GM18861 (cell line): ENCODE results near the gene SH3GLB2.
"Not testable (repeated sequence)": the region's sequence is repeated elsewhere in the genome, so short reads cannot be mapped to it uniquely, and the experiment has no call there.

Source experiments
- ATAC-seq: cut with Tn5 transposase; IDR thresholded peaks from one replicate; pipeline ENCODE4 v1.9.1; 2021; ENCODE audit not compliant: unreplicated experiment

The SH3GLB2 gene

DNA sequence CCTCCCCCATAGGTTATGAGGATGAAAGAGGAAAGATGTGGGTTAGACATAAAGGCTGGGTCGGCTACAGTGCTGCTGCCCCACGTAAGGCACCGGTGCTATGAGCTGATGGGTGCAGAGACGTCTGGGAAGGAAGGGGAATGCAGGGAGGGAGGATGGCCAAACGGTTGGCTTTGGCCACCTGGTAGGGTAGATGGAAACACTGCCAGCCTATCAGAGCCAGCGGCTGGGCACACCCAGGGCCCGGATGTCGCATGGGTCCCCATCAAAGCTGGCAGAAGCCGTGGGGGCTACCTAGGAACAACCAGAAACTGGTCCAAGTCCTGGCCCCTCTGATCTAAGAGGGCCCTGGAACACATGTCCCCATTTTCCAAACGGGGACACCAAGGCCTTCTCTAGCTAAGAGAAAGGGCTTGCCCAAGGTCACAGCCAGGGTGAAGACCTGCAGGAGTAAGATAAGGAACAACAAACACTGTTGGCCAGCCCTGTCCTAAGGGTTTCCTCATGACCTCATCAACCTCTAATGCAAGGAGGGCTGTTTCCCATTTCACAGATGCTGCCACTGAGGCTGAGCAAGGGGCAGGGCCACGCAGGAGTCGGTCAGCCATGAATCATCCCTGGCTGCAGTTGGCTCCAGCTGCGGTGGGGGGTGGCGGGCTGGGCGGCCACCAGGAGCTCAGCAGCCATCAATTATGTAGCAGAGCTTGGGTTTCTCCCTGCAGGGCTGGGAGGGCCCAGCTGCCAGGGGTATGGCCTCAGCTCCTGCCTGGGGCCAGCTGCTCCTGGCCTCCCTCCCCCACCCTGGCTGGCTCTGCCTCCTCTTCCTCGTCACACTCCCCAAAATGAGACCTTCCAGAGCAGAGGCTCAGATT lies 4.9 kb downstream of the SH3GLB2 start:
- no peak for ATAC-seq

GRCh38 chr9:129022037-129022436 lies 6.1 kb downstream of the SH3GLB2 start:
- ATAC-seq, result no peak

GRCh38 chr9:129021091-129021490 lies 7.0 kb downstream of the SH3GLB2 start:
- no peak for ATAC-seq

- ATAC-seq, result no peak
Measured at GRCh38 chr9:129014608-129015007, 13.5 kb downstream of the SH3GLB2 start.

- no peak for ATAC-seq
Measured at GRCh38 chr9:129014124-129014523, 14.0 kb downstream of the SH3GLB2 start.

- no peak for ATAC-seq
Measured at GRCh38 chr9:129013674-129014073, 14.5 kb downstream of the SH3GLB2 start.

DNA sequence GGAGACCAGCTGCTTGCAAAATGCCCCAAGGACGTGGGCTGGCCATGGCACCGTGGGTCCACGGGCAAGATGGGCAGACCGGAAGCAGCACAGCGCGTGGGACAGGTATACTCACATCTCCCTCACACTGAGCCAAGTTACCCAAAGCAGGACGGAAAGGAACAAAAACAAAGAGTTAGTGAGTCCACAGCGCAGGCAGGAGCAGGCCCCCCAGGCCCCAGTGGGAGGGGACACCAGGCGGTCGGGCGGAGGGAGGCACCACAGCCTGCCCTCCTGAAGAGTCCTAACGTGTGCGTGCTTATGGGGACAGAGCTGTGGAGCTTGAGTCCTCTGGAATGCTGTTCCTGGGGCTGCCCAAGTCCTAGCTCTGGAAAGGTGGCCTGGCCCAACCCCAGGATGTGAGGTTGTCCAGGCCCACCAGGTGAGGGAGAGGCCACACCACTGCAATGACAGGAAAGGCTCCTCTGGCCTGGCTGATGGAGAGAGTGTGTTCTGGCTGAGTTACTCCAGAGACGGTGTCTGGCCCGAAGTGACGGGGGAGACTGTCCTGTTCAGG lies 15.2 kb downstream of the SH3GLB2 start:
- ATAC-seq, result no peak

DNA sequence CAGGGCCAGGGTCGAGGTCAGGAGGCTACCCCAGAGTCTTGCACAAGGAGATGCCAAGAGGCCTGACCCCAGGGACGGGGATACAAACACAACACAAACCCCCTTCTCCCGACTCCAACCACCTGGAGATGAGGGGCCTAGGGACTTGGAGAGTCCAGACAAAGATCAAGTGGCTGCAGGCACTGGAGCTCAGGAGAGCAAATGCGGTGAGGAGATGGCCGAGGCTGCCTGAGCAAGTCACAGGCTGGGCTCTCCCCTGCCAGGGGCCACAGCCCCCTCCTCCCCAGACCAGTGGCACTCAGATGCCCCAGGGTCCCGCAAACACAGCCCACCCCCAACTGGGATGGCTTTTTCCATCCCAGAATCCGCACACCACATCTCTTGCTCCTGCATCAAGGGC lies 15.8 kb downstream of the SH3GLB2 start:
- no peak for ATAC-seq

GRCh38 chr9:129011761-129012181 lies 16.4 kb downstream of the SH3GLB2 start:
- no peak for ATAC-seq

- no peak for ATAC-seq
Measured at GRCh38 chr9:129011170-129011569, 17.0 kb downstream of the SH3GLB2 start.

DNA sequence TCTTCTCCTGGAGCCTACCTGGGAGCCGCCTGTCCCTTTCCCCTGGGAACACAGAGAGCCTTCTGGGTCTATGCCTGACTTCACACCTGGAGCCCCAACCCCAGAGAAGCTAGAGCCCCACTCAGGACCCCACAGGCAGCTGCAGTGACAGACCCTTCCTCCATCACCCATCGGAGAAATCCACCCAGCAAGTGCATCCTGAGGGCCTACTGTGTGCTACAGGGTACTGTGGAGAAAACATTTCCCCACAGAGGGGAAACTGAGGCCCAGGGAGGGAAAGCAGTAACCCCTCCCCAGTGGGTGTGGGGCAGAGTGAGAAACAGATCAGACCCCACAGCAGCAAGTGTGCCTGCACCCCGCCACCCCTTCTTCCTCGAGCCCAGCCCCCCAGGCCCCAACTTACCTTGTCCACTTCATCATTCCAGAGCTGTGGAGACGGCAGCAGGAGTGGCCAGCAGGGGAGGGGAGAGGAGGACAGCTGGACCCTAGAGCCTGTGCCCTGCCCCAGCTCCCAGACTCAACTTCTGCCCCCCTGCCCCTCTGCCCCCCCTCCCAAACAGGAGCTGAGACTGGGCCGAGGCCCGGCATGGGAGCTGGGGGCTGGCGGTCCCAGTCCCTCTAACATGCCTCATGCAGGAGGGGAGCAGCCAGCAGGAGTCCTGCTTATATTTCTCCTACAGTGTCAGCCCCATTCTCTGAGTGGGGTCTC lies 17.7 kb downstream of the SH3GLB2 start:
- ATAC-seq, result no peak

DNA sequence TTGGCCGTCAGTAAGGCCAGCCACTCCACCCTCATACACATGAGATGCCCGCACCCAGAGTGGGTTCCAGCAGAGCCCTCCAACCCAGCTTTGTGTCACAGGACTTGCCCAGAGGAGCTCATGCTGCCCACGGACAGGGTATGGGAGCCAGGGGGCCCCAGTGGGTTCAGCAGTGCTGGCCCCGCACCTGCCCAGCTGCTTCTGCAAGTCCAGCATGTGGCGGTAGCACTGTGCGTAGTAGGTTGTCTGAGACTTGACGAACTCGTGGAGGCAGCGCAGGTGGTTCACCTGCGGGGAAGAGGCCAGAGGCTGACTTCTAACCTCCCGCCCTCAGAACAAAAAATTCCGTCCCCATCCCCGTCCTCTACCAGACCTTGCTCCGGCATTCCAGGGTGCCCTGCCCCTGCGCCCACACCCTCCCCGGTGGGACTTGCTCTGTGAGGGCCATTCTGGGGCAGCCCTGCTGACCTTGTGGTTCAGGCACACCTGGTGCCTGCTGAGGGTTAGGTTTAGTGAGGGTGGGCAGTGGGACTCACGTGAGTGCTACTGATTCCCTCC lies 18.5 kb downstream of the SH3GLB2 start:
- no peak for ATAC-seq

DNA sequence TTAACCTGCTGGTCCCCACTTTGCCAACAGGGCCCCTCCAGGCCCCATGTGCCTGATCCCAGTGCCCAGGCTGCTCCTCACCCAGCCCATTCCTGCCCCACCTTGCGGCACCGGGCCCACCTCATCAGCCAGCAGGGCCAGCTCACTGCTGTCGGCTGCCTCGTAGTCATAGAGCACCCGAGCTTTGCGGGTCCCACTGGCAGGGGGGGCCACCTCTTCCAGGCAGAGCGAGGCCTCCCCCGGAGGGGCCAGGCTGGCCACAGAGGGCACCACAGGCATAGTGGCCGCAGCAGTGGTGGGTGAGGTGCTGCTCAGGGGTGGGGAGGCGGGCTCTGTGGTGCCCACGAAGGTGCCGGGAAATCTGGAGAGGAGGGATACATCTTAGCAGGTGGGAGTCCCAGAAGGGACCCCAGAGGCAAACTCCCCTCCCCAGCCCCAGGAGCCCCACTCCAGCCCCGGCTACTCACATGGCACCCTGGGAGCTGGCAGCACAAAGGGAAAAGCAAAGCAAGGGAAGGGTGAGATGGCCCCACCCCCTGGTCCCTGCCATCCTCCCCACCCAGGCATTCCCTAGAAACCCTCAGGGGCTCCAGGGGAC lies 19.0 kb downstream of the SH3GLB2 start:
- ATAC-seq, result no peak

GRCh38 chr9:129008469-129008965 lies 19.6 kb downstream of the SH3GLB2 start:
- ATAC-seq, result no peak

GRCh38 chr9:129007766-129008468 lies 20.2 kb downstream of the SH3GLB2 start:
- no peak for ATAC-seq

DNA sequence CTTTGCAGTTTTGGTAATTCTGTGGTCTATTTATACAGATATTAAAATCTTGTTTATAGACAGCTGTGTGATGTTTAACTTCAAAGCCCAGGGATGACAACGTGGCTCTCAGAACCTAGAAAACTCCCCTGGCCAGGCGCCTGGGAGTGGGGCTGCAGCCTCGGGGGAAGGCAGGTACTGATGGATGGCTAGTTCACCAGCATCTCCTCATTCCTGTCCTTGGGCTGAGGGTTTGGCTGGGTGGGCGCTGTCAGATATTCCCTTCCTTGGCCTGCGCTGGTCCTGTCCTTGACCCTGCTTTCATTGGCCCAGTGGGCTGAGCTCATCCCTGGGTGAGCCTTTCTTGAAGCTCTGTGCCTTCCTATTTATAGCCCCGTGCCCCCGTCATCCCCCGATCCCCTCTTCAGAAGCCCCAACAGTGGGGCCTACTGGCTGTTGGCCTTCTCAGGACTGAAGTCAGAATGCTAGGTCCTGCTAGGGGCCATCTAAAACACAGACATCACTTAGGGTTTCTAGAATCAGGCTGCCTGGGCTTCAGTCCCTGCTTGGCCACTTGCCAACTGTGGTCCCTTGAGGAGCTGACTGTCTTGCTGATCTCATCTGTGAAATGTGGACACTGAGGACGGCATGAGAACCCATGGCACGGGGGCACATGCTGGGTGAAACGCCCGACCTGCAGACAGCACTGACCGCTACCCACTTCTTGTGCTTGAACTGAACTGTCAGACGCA lies 20.9 kb downstream of the SH3GLB2 start:
- no peak for ATAC-seq

DNA sequence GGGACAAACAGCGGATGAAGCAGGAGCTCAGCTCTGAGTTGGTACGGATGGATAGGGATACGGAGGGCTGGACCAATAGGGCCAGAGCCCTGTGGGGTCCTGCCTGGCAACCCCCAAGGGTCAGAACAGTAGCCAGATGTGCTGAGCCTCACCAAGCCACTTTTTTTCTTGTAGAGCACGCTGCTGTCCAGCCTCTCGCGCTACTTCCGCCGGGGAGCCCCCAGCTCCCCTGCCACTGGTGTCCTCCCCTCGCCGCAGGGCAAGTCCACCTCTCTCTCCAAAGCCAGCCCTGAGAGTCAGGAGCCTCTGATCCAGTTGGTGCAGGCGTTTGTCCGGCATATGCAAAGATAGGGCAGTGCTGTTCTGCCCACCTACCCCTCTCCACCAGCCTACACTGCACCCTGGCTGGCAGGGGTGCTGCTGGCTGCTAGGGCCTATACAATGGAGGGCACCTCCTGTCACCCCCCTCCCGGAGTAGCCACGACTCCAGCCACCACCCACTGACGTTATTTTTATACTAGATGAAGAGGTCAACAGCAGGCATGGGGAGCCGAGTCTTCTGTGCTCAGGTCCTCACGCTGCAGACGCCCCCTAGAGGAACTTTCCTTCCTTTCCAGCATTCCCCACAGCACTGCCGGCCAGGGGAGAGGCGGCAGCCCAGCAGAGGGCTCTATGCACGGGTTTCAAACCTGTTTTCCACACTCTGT lies 21.6 kb downstream of the SH3GLB2 start:
- ATAC-seq, result no peak

GRCh38 chr9:129005336-129005997 lies 22.7 kb downstream of the SH3GLB2 start:
- no peak for ATAC-seq

- not testable (repeated sequence) for ATAC-seq
Measured at GRCh38 chr9:129004173-129004572, 24.0 kb downstream of the SH3GLB2 start.
